Occipital lobe (tissue), 2 donors: Measurements from ENCODE around the gene BICD2. TPM values are rescaled to one million over a fixed set of nuclear protein-coding genes. Genes with fewer than 3 reads are reported as not detected.

Experiments used
- DNase-seq: peaks from one replicate; lab custom pipeline; 2025; lab: John Stamatoyannopoulos, UW
- total RNA-seq: library from RNA; depleted of rRNA; stranded (reverse); fragments of >200 nt; gene quantifications from one replicate; pipeline ENCODE4 v1.2.3, GENCODE V29; 2014

BICD2 gene
- total RNA-seq, 1 donor from 2014 or later, result 31.4 TPM

- no peak for DNase-seq
Observed at GRCh38 chr9:92727716-92728700, 36.6 kb downstream of the BICD2 start.

- no peak for DNase-seq
Observed at GRCh38 chr9:92726971-92727715, 37.5 kb downstream of the BICD2 start.

- DNase-seq, result no peak
Observed at GRCh38 chr9:92726348-92726747, 38.3 kb downstream of the BICD2 start.

- no peak for DNase-seq
Observed at GRCh38 chr9:92725766-92726165, 38.9 kb downstream of the BICD2 start.

GRCh38 chr9:92725266-92725545 lies 39.4 kb downstream of the BICD2 start:
- DNase-seq, result no peak

GRCh38 chr9:92724528-92725265 lies 39.9 kb downstream of the BICD2 start:
- DNase-seq, result no peak

- DNase-seq, result no peak
Observed at GRCh38 chr9:92723801-92724323, 40.8 kb downstream of the BICD2 start.

- DNase-seq, result no peak
Observed at GRCh38 chr9:92723299-92723625, 41.4 kb downstream of the BICD2 start.

- no peak for DNase-seq
Observed at GRCh38 chr9:92722386-92723298, 42.0 kb downstream of the BICD2 start.

- DNase-seq, result no peak
Observed at GRCh38 chr9:92721548-92721947, 43.1 kb downstream of the BICD2 start.

GRCh38 chr9:92720807-92721535 lies 43.7 kb downstream of the BICD2 start:
- DNase-seq, result no peak

- DNase-seq, result no peak
Observed at GRCh38 chr9:92720209-92720765, 44.3 kb downstream of the BICD2 start.

GRCh38 chr9:92719028-92719647 lies 45.5 kb downstream of the BICD2 start:
- no peak for DNase-seq

- DNase-seq, result no peak
Observed at GRCh38 chr9:92718086-92719001, 46.3 kb downstream of the BICD2 start.

GRCh38 chr9:92717201-92718085 lies 47.2 kb downstream of the BICD2 start:
- DNase-seq, result no peak

GRCh38 chr9:92716557-92716956 lies 48.1 kb downstream of the BICD2 start:
- DNase-seq, result no peak
